Right ventricle myocardium superior (tissue), 1 donor: ENCODE measurements around the gene GHRH. TPM values are rescaled to one million over a fixed set of nuclear protein-coding genes. Genes with fewer than 3 reads are reported as not detected.

Experiments
- ATAC-seq: fragments of 200-7000 bp; cut with Tn5 transposase; one replicate; pipeline ENCODE4 v1.9.1; 2020; ENCODE audit warnings: mild to moderate bottlenecking; ENCODE audit not compliant: poor library complexity
- DNase-seq: peaks from one replicate; pipeline ENCODE4 v3.0.0-alpha.2; 2020
- intact Hi-C: fragments of 100-400 bp; cut with DNase I; formaldehyde crosslinking; loops from one replicate; pipeline ENCODE4 v1.11.2; 2022
- total RNA-seq: library from RNA; stranded (reverse); fragmentation: NEBNext Ultra II Directional; extraction: Animal tissue kit (Norgen Biotek cat#: 25700); gene quantifications from one replicate; pipeline ENCODE4 v1.2.1, GENCODE V29; 2021
- donor health status: DM: no; HTN: yes; CAD: no; lungs with severe emphysema.

Gene GHRH
- total RNA-seq, 1 donor from 2014 or later = 0.97 TPM

DNA sequence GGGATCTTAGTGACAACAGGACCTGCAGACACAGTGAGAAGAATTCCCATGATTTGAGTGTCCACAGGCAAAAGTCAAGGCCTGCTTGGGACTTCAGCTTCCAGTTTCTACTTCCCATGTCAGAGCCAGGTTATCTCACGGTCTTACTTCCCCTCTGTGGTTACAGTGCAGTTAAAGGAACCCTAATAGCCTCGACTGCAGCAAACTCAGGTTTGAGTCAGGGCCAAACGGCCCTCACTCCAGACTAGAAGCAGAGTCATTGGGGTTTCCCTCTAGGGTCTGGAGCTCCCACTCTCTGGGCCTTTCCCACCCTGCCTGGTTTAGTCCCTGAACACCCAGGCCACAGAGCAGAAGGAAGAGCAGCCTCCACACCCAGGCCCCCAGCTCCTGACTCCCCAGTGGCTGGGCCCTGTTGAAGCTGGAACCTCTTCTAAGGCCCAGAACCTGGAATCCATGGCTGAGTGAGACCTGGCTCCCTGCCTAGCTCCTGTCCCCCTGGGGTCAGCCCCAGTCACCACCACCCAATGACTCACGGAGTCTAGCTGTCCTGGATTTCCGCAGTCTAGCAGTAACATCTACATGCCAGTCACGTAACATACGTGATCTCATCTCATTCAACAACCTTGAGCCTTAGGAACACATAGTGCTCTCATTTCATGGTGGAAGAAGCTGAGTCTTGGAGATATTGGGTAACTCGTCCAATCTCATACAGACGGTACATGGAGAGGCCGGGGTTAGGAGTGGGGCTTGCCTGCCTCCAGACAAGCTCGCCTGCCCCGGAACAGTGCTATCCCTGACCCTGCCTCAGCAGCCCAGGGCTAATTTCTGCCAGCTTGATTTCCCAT is 9.2 kb upstream of the GHRH start:
- intact Hi-C loops = loop anchor here (2.0 kb wide), 1 partner anchor 258 kb away; no protein-coding TSS in a partner anchor
- ATAC-seq (peak; percentile 50), DNase-seq (no peak)

DNA sequence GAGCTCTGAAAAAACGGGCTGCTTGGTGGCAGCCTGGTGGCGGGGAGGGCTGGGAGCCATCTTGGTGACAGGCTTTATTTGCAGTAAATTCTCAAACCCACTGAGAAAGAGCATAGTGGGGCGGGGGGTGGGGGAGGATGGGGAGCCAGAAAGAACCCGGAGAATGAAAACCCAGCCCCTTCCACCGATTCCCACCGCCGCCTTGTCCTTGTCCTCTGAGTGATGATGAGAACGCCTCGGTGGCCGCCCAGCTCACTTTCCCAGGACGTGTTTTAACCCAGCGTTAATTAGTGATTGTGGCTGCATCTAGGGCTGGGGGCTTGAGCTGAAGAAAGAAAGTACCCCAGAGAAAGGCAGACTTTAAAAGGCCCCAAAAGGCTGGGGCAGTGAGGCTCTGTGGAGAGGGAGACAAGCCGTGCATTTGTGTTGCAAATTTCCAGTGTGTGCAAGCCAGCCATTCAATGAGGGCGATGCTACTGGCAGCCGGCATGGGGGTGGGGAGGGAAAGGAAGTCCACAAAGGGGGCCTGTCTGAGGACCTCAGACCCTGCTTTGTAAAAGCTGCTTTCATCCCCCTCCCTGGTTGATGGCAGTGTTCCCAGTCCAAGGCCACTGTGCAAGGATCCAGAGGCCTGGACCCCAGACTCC is 6.2 kb upstream of the GHRH start:
- no peak for DNase-seq
- no peak for ATAC-seq
- intact Hi-C loops = loop anchor here (2.0 kb wide), 1 partner anchor 267 kb away; no protein-coding TSS in a partner anchor

DNA sequence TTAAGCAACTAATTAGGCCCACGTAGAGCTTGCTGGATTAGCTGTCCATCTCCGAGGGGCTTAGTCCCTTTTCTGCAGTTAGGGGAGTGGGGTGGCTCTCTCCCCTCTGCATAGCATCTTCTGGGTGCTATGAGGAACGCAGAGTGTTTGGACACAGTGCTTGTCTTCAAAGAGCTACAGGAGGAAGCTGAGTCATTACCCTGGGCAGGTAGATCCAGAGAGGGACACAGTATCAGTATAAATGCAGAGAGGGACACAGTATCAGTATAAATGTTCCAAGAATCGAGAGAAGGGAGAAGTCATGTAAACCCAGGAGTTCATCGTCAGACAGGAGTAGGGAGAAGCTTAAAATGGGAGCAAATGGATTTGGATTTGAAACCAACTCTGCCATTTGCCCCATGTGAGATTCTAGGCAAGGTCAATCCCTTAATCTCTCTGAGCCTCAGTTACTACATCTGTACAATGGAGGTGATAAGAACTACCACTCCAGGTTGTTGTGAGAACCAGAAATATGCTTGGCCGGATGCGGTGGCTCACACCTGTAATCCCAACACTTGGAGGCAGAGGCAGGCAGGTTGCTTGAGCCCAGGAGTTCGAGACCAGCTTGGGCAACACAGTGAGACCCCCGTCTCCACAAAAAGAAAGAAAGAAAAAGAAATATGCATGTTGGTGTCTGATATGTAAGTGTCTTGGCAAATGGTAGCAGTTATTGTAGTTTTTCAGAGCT is 5.5 kb upstream of the GHRH start:
- ATAC-seq (no peak), DNase-seq (no peak)
- intact Hi-C loops = no loop called here

DNA sequence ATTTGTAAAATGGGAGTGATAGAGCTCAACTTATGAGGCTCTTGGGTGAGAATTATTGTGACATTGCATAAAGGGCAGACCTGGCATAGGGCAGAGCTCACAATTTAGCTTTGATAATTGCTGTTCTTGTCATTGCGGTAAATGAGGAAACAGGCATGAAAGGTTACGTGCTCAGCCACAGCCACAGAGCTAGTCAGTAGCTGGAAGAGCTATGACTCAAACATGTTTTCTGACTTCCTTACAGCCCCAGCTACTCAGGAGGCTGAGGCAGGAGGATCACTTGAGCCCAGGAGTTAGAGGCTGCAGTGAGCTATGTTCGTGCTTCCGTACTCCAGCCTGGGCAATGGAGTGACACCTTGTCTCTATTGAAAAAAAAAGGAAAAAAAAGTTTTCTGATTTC is 3.5 kb upstream of the GHRH start:
- intact Hi-C loops = no loop called here
- no peak for ATAC-seq
- DNase-seq = no peak

DNA sequence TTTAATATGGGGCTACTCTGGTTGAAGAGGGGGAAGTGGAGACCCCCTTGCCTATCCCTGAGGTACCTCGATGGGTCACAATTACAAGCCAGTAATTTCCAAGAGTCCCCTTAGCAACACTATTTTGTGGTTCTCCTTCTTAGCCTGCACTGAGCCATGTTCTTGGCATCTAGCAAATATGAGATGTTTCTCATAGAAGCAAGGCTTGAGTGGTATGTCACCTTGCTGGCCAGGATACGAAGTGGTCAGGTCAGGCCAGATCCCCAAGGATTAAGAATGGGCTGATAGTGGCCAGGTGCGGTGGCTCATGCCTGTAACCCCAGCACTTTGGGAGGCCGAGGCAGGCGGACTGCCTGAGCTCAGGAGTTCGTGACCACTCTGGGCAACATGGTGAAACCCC is 2.1 kb upstream of the GHRH start:
- ATAC-seq = no peak
- DNase-seq = no peak
- intact Hi-C loops = no loop called here

DNA sequence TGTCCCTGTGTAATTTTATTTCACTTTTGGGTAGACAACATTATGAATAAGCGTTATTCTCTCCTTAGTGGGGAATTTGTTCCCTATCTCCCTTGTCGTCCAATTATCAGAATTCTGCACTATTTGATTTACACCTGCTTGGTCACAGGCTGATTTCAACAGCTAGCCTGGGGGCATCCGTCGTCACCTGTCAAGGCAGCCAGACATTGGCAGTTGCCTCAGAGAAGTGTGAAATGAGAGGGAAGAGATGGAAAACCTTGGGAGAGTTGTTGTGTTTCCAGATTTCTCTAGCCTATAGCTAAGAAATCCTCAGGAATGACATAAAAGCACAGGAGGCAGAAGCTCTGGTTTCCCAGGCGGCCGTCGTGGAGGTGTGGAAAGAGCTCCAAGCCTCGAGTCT is 891 bp upstream of the GHRH start:
- intact Hi-C loops = no loop called here
- DNase-seq (no peak), ATAC-seq (no peak)

DNA sequence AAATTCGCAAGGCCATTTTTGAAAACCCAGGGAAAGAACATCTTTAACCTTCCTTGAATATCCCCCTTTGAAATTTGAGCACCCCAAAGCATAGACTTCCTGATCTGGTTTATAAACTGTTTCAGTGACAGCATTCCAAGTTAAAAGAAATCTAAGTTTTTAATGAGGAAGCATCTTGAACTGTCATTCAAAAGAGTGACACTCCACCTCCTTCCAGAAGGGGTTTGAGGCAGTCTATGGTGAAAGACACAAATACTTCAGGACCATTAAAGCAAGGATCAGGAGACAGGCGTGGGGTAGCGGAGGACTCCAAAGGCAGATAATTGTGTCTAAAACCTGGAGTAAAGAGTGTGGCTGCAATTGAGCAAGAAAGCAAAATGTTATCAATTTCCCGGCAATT is 691 bp downstream of the GHRH start:
- ATAC-seq = no peak
- intact Hi-C loops = no loop called here
- DNase-seq = no peak

DNA sequence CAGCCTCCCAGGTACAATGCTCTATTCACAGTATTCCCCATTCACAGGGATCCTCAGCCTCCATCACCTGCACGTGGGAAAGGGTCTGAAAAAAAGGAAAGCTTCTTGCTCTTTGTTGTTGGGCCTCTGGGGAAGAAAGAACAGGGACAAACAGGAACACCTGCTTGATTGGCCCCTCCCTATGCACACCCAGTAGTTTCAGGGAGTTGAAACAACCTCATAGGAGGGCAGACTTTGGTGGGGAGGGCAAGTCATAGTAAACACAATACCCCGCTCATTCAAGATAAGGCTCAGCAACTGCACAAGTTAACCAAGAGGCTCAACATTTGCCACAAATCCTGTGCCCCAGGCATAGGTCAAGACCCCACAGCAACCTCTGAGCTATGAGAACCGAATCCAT is 1.7 kb downstream of the GHRH start:
- intact Hi-C loops = no loop called here
- ATAC-seq = no peak
- no peak for DNase-seq

DNA sequence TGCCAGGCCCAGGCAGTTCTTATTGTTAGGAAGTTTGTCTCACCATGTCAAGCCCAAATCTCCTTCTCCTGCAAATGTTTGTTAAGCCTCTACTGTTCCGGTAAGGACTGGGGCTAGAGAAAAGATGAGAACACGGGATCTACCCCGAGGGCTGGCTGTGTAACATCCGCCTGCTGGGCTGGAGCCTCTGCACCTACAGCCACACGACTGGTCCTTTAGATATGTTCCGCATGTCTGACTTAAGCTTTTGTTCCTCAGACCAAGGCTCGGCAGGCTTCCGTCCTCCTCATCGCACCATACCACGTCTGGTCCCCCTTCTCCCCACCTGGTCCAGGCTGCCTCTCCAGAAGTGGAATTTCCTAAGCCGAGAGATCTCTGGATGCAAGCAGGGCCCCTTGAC is 2.6 kb downstream of the GHRH start:
- ATAC-seq = no peak
- no peak for DNase-seq
- intact Hi-C loops = no loop called here

DNA sequence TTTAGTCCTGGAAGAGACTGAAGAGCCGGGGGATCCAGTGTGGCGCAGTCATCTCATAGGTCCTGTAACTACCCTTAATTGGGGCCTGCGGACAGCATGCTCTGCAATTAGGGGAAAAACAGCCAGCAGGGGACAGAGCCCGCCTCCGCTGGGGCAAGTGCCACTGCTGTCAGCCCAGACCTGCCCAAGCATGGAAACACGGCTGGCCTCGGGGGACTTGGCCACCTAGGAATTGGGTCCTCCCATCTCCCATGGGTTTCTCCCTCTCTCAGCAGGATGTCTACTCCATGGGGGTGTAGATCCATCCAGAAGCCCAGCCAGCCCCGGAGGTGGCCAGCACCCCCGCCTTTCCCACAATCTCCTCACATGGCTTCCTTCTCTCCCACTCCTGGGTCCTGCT is 3.6 kb downstream of the GHRH start:
- intact Hi-C loops = no loop called here
- DNase-seq (no peak), ATAC-seq (no peak)

DNA sequence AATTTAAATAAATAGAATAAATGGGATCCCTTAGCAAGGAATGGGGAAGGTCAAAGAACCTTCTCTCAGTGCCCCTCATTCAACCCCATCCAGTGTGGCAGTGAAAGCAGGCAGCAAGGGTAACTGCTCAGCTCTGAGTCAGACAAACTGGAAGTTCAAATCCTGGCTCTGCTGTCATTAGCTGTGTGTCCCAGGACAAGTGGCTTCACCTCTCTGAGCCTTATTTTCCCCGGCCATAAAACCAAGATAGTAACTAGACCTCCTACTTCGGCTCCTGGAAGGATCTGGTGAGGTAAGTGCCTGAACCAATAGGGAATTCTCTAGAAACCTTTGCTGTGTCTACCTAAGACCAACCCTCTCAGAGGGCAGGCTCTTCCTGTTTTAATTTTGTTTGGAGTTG is 4.1 kb downstream of the GHRH start:
- intact Hi-C loops = no loop called here
- DNase-seq (no peak), ATAC-seq (no peak)

DNA sequence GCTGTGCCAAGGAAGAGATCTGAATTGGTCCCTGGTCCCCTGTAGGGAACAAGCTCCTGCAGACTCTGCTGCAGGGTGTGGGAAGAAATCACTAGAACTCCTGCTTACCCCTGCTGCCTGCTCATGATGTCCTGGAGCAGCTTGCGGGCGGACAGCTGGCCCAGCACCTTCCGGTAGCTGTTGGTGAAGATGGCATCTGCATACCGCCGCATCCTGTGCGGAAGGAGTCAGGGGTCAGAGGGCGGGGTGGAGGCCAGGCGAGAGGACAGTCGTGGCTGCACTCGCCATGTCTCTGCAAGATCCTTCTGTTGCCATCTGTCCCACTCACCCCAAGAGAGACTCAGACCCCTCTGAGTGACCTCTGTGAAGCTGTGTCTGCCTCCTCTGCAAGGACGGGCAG is 5.3 kb downstream of the GHRH start:
- intact Hi-C loops = no loop called here
- DNase-seq = no peak
- ATAC-seq = no peak

DNA sequence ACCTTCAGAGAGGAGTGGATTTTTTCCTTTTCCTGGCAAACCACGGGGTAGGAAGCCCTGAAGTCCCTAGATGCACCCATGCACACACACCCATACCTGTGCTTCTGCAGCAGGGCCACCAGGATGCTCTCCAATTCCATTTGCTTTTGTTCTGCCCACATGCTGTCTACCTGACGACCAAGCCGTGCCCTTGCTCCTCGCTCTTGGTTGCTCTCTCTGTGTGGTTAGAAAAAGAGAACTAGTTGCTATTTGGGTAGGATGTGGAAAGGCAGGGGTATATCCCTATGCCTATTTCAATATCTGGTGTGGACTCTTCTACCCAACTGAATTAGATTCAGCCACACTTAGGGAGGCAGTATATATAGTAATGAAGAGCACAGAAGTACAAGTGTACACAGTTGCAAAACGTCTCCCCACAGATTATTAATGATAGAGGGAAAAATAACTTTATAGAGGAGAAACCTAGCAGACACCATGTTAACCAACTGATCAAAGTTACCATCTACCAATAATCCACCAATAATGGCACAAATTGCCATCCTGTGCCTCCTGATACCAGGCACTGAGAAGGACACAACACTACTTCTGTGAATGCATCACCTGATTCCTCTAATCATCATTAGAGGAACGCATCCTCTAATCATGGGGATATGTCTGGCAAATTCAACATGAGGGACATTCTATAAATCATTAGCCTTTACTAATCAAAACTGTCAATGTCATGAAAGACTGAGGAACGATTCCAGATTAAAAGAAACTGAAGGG is 7.3 kb downstream of the GHRH start:
- ATAC-seq (no peak), DNase-seq (no peak)
- intact Hi-C loops = no loop called here

DNA sequence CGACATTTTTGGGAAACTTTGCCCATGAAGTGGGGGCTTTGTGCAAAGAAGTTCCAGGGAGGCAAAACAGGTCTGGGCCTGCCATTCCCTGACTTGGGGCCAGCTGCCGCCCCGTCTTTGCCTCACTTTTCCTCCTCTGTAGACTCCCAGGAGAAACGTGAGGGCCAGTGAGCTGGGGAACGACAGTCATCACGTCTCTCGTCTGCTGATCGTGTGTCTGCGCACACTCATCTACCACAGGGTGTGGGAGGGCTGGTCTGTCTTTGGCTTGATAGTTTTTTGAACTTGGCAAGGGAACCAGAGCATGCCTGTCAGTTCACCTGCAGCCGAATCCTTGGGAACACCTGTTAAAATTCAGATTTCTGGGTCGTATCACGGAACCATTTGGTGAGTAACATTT is 8.5 kb downstream of the GHRH start:
- DNase-seq (no peak), ATAC-seq (no peak)
- intact Hi-C loops = no loop called here

DNA sequence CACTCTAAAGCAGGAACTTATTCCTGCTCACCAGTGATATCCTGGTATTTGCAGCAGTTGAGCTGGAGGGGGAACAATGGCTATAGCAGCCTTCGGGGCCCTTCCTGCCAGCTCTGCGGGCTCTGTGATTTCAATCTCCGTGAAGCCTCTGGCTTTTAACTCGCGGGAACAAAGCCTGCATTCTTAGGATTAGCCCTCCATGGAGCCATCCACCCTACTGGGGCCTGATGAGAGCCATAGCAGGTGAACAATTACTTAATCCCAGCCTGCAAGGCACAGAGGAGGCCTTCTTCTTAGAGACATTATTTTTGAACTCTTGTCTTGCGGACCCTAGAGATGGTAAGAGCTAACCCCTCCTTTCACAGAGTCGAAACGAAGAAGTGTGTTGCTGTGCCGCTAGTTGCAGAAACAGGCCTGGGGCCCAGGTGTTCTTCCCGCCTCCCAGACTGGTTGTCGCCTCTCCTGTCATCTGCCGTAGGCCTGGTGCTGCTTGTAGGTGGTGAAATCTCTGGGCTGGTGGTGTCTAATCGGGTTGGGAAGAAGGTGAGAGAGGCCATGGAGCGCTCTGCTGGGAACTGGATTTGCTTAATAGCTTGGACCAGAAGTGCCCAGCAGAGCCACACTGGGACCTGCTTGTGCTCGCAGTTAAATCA is 9.7 kb downstream of the GHRH start:
- no peak for DNase-seq
- intact Hi-C loops = no loop called here

DNA sequence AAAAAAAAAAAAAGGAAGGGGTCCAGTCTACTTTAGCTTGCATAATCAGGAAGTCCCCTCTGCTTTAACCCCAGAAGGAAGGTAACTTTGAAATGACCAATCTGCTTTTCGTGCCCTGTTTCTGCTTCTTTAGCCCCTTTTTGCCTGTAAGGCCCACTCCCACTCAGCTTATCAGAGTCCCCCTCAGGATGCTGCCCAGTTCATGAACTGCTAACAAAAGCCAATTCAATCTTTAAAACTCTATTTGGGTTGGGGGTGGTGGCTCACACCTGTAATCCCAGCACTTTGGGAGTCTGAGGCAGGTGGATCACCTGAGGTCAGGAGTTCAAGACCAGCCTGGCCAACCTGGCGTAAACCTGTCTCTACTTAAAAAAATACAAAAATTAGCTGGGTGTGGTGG is 12.3 kb downstream of the GHRH start:
- no peak for DNase-seq
- no peak for ATAC-seq
- intact Hi-C loops = no loop called here

More for the DNA sequence above, 9.7 kb downstream of the GHRH start:
- ATAC-seq = no peak

DNA sequence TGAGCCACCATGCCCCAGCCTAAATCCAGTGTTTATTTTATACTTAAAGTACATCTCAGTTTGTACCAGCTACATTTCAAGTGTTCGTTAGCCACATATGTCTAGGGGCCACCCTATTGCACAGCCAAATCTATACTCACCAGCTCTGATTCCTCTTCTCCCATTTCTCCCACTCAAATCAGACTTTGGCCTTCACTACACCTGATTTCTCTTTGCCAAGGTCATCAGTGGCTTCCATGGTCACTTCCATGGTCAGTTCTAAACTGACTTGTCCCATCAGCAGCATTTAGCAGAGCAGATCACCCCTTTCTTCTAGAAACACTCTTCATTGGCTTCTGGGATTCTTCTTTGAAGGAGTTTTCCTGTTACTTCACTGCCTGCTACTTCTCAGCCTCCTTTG is 14.1 kb downstream of the GHRH start:
- no peak for ATAC-seq
- intact Hi-C loops = no loop called here

DNA sequence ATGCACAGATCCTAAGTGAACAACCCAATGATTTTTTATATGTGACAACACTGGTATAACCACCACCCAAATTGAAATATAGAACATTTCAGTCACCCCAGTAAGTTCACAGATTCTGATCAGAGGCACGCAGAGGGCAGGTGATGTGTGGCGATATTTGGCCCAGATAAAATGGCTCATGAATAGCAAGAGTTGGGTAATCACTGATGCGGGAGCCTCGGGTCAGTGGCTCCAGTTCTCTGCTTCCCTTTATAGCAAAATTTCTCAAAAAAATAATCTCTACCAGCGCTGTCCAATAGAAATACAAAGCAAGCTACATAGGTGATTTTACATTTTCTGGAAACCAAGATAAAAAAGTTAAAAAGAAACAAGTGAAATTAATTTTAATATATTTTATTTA is 14.9 kb downstream of the GHRH start:
- intact Hi-C loops = no loop called here
- DNase-seq (no peak), ATAC-seq (no peak)

More for the DNA sequence above, 14.1 kb downstream of the GHRH start:
- no peak for DNase-seq
